ENCODE results near the gene NIM1K. TPM values are rescaled to one million over a fixed set of nuclear protein-coding genes. Genes with fewer than 3 reads are reported as not detected.
"Not testable (repeated sequence)": the region's sequence is repeated elsewhere in the genome, so short reads cannot be mapped to it uniquely, and the experiment has no call there.

NIM1K gene
- total RNA-seq, 4 donors from 2014 or later, result not detected

DNA sequence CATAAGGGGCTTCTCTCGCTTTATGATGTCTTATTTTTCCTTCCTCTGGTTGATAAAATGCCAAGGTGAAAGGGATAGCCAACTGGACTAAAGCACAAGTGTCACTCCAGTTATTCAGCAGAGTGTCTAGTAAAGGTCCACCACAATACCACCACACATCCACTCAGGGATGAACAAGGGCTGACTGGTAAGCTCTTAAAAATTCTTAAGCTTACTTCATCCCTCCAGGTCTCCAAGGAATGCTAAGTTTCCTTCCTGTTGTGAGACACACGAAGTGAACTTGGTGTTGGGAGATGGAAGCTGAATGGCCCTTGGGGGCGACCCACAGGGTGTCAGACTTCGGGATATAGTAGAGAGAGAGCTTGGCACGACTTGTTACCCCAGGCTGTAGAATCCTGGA is 124.4 kb downstream of the NIM1K start:
- Histone ChIP-seq H3K27ac (no peak overlapping the region), H3K27me3 (no peaks in the 10 kb centered on the region), H3K4me3 (no peak overlapping the region), H3K4me1 (peaks cover 0 to 14% (median 0%) of the 10 kb centered on the region in 4 donors), H3K9me3 (no peaks in the 10 kb centered on the region), H3K36me3 (no peaks in the 10 kb centered on the region)
- TF ChIP-seq POLR2A (IDR thresholded peaks at IDR 0.05), result no peak
- TF ChIP-seq, protein P1, sequence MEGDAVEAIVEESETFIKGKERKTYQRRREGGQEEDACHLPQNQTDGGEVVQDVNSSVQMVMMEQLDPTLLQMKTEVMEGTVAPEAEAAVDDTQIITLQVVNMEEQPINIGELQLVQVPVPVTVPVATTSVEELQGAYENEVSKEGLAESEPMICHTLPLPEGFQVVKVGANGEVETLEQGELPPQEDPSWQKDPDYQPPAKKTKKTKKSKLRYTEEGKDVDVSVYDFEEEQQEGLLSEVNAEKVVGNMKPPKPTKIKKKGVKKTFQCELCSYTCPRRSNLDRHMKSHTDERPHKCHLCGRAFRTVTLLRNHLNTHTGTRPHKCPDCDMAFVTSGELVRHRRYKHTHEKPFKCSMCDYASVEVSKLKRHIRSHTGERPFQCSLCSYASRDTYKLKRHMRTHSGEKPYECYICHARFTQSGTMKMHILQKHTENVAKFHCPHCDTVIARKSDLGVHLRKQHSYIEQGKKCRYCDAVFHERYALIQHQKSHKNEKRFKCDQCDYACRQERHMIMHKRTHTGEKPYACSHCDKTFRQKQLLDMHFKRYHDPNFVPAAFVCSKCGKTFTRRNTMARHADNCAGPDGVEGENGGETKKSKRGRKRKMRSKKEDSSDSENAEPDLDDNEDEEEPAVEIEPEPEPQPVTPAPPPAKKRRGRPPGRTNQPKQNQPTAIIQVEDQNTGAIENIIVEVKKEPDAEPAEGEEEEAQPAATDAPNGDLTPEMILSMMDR (IDR thresholded peaks at IDR 0.05), result no peak
- DNase-seq, result no peak

DNA sequence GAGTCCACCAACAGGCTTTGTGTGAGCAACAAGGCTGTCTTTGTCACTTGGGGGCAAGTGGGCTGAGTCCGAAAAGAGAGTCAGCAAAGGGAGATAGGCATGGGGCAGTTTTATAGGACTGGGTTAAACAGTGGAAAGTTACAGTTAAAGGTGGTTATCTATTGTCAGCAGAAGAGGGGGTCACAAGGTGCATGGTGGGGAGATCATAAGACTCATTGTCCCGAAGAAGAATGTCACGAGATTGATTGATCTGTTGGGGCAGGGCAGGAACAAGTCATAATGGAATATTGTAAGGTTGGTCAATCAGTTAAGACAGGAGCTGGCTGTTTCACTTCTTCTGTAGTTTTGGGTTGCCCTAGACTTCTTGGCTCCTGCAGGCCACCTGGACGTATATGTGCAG is 128.8 kb downstream of the NIM1K start:
- no peaks in the 10 kb centered on the region for H3K4me1 ChIP-seq
- H3K27me3 ChIP-seq, result no peaks in the 10 kb centered on the region
- H3K9me3 ChIP-seq, result no peaks in the 10 kb centered on the region
- DNase-seq, result no peak
- H3K36me3 ChIP-seq, result no peaks in the 10 kb centered on the region
- H3K27ac ChIP-seq, result no peak overlapping the region
- H3K4me3 ChIP-seq, result no peak overlapping the region
- no peak for TF ChIP-seq POLR2A (IDR thresholded peaks at IDR 0.05)
- TF ChIP-seq, protein P1 (IDR thresholded peaks at IDR 0.05), result no peak

DNA sequence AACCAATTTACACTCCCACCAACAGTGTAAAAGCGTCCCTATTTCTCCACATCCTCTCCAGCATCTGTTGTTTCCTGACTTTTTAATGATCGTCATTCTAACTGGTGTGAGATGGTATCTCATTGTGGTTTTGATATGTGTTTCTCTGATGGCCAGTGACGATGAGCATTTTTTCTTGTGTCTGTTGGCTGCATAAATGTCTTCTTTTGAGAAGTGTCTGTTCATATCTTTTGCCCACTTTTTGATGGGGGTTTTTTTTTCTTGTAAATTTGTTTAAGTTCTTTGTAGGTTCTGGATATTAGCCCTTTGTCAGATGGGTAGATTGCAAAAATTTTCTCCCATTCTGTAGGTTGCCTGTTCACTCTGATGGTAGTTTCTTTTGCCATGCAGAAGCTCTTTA is 131.5 kb downstream of the NIM1K start:
- not testable (repeated sequence) for H3K9me3 ChIP-seq, DNase-seq, H3K4me1 ChIP-seq, H3K27me3 ChIP-seq, H3K27ac ChIP-seq, H3K36me3 ChIP-seq, H3K4me3 ChIP-seq

DNA sequence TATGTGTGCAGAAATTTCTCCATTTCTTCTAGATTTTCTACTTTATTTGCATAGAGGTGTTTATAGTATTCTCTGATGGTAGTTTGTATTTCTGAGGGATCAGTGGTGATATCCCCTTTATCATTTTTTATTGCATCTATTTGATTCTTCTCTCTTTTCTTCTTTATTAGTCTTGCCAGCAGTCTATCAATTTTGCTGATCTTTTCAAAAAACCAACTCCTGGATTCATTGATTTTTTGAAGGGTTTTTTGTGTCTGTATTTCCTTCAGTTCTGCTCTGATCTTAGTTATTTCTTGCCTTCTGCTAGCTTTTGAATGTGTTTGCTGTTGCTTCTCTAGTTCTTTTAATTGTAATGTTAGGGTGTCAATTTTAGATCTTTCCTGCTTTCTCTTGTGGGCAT is 133.6 kb downstream of the NIM1K start:
- H3K9me3 ChIP-seq, H3K27me3 ChIP-seq, H3K27ac ChIP-seq, H3K4me3 ChIP-seq, H3K4me1 ChIP-seq, DNase-seq, H3K36me3 ChIP-seq: not testable (repeated sequence)

Small RNAs within 50 kb of the gene (small RNA-seq; reads per million reads assigned to genes)
- 0 reads per million in 2 donors for gene AC106800.4

Other genes starting within 250 kb of the NIM1K start
- gene ANXA2R, start 151.9 kb upstream of the NIM1K start, total RNA-seq, result 10 to 100 TPM in 1 of 4 donors, 1 to 10 TPM in 3; 3.9 to 18.2 (median 5.8) TPM
- 10 to 100 TPM; 18.2 to 65.2 (median 28.0) TPM for gene ZNF131, start 71.3 kb upstream of the NIM1K start, total RNA-seq
- 100 to 1,000 TPM in 1 of 4 donors, 10 to 100 TPM in 3; 26.4 to 107 (median 66.4) TPM for gene HMGCS1, start 121.2 kb downstream of the NIM1K start, total RNA-seq
- gene CCL28, start 220.2 kb downstream of the NIM1K start, total RNA-seq, result 10 to 100 TPM in 3 of 4 donors, 1 to 10 TPM in 1; 5.5 to 22.3 (median 13.0) TPM

Measured in Peyer's patch (tissue), 4 donors.